ENCODE measurements around the gene BTBD10.

BTBD10 gene

GRCh38 chr11:13462901-13463778 lies at the start of gene BTBD10:
BTBD10 (minus strand) TSS chr11:13463222; CDS start chr11:13445124, 18,098 bp downstream.
- peak; percentile 97 for DNase-seq (ENCODE audit: extremely low read depth, insufficient read length)
- TF ChIP-seq CTCF (IDR thresholded peaks at IDR 0.05; ENCODE audit: insufficient read depth, low read length, poor library complexity, severe bottlenecking) = no peak
- Histone ChIP-seq H3K36me3 (ENCODE audit: control insufficient read depth, insufficient read depth, low read length) (no peaks in the 10 kb centered on the region), H3K4me3 (replicated peaks; ENCODE audit: low read depth, low read length) (peak within 1 kb of the TSS; percentile 97), H3K27me3 (replicated peaks; ENCODE audit: control insufficient read depth, insufficient read depth, low read length) (no peaks in the 10 kb centered on the region)

- TF ChIP-seq CTCF (IDR thresholded peaks at IDR 0.05; ENCODE audit: insufficient read depth, low read length, poor library complexity, severe bottlenecking) = no peak
- H3K27me3 ChIP-seq (replicated peaks; ENCODE audit: control insufficient read depth, insufficient read depth, low read length) = no peaks in the 10 kb centered on the region
- H3K4me3 ChIP-seq (replicated peaks; ENCODE audit: low read depth, low read length) = no peak overlapping the region
- DNase-seq (ENCODE audit: extremely low read depth, insufficient read length) = no peak
- no peaks in the 10 kb centered on the region for H3K36me3 ChIP-seq (ENCODE audit: control insufficient read depth, insufficient read depth, low read length)
These were observed 40.4 kb upstream of the BTBD10 start for GRCh38 chr11:13503393-13503792.

GRCh38 chr11:13502492-13502891 lies 39.5 kb upstream of the BTBD10 start:
- no peaks in the 10 kb centered on the region for H3K36me3 ChIP-seq (ENCODE audit: control insufficient read depth, insufficient read depth, low read length)
- H3K27me3 ChIP-seq (replicated peaks; ENCODE audit: control insufficient read depth, insufficient read depth, low read length) = no peaks in the 10 kb centered on the region
- DNase-seq (ENCODE audit: extremely low read depth, insufficient read length) = no peak
- no peak for TF ChIP-seq CTCF (IDR thresholded peaks at IDR 0.05; ENCODE audit: insufficient read depth, low read length, poor library complexity, severe bottlenecking)
- H3K4me3 ChIP-seq (replicated peaks; ENCODE audit: low read depth, low read length) = no peak overlapping the region

GRCh38 chr11:13495929-13496328 lies 32.9 kb upstream of the BTBD10 start, which contains the start of gene PTH:
PTH (minus strand) TSS chr11:13495997; CDS start chr11:13492855, 3,142 bp downstream.
- Histone ChIP-seq H3K36me3 (ENCODE audit: control insufficient read depth, insufficient read depth, low read length) (no peaks in the 10 kb centered on the region), H3K4me3 (replicated peaks; ENCODE audit: low read depth, low read length) (no peak within 1 kb of the TSS), H3K27me3 (replicated peaks; ENCODE audit: control insufficient read depth, insufficient read depth, low read length) (no peaks in the 10 kb centered on the region; the same call in 1 of the 2 replicates)
- DNase-seq (ENCODE audit: extremely low read depth, insufficient read length) = no peak
- TF ChIP-seq CTCF (IDR thresholded peaks at IDR 0.05; ENCODE audit: insufficient read depth, low read length, poor library complexity, severe bottlenecking) = no peak

- no peak for TF ChIP-seq CTCF (IDR thresholded peaks at IDR 0.05; ENCODE audit: insufficient read depth, low read length, poor library complexity, severe bottlenecking)
- H3K27me3 ChIP-seq (replicated peaks; ENCODE audit: control insufficient read depth, insufficient read depth, low read length) = no peaks in the 10 kb centered on the region; the same call in 1 of the 2 replicates
- H3K4me3 ChIP-seq (replicated peaks; ENCODE audit: low read depth, low read length) = no peak overlapping the region
- DNase-seq (ENCODE audit: extremely low read depth, insufficient read length) = no peak
- no peaks in the 10 kb centered on the region for H3K36me3 ChIP-seq (ENCODE audit: control insufficient read depth, insufficient read depth, low read length)
These were observed 31.0 kb upstream of the BTBD10 start for GRCh38 chr11:13494051-13494450.
